Pancreas (tissue), 10 donors: ENCODE measurements around the gene YKT6. TPM values are rescaled to one million over a fixed set of nuclear protein-coding genes. Genes with fewer than 3 reads are reported as not detected.
A peak's percentile ranks its signal among the peaks of the same experiment; 100 is the strongest.

Experiments used
- ATAC-seq, 4 donors: fragments of 200-7000 bp; cut with Tn5 transposase; one replicate each; pipeline versions ENCODE4 v1.8.0 to v1.9.1; 2020; ENCODE audit warnings: mild to moderate bottlenecking in 4 of 4, moderate library complexity in 4 of 4
- DNase-seq, 6 donors: peaks; one replicate each; pipeline ENCODE4 v3.0.0-alpha.2; 2020
- FAIRE-seq: peaks from 2 replicates; lab custom pipeline; 2012; peaks lifted over from hg19 to GRCh38; lab: Jason Lieb, UNC
- H3K27ac ChIP-seq, 4 donors: fragments of 200-600 bp; sonication (generic); 1 replicate in 3 of 4; 2 replicates in 1 of 4; pipeline versions ENCODE4 v1.5.0 to v1.8.0; 2020
- H3K27me3 ChIP-seq, 4 donors: fragments of 200-600 bp; one replicate each; pipeline ENCODE4 v1.8.0; 2021
- H3K36me3 ChIP-seq, 3 donors: fragments of 200-600 bp; sonication (generic) in 1 of 3; one replicate each; pipeline versions ENCODE4 v1.5.0 to v1.8.0; 2020 to 2021
- H3K4me1 ChIP-seq, 3 donors: fragments of 200-600 bp; one replicate each; pipeline ENCODE4 v1.8.0; 2021
- H3K4me3 ChIP-seq, 4 donors: fragments of 200-600 bp; sonication (generic) in 2 of 4; one replicate each; pipeline versions ENCODE4 v1.5.0 to v1.8.0; 2020 to 2021
- H3K9me3 ChIP-seq, 4 donors: fragments of 200-600 bp; one replicate each; pipeline ENCODE4 v1.8.0; 2021
- CTCF ChIP-seq, 4 donors: fragments of 200-600 bp; sonication (generic) in 3 of 4; IDR thresholded peaks; one replicate each; pipeline versions ENCODE4 v1.5.0 to v1.8.0; 2021; ENCODE audit warnings: antibody characterized with exemption in 4 of 4
- WGBS, 2 donors: extraction: QIAGEN DNeasy Blood & Tissue Kit; methylation state at CpG; one replicate each; pipeline ENCODE4 v1.1.7; 2013; 5-methylcytosine and 5-hydroxymethylcytosine counted together
- intact Hi-C, 3 donors: fragments of 100-400 bp; cut with DNase I; formaldehyde crosslinking; loops; one replicate each; pipeline versions ENCODE4 v1.11.1 to v1.14.2; 2022
- polyA plus RNA-seq, 2 donors: library from polyadenylated mRNA; stranded (reverse); fragments of 200-250 nt; gene quantifications; one replicate each; pipeline ENCODE4 v1.2.3, GENCODE V29; 2013
- total RNA-seq, 6 donors: library from RNA; stranded (reverse); fragmentation: NEBNext Ultra II Directional in 4 of 6; extraction: Animal tissue kit (Norgen Biotek cat#: 25700) in 4 of 6; gene quantifications; one replicate each; pipeline versions ENCODE4 v1.2.1 to v1.2.4, GENCODE V29; 2021 to 2023
- donor health status: healthy with polysubstance abuse.
- donor health status: DM: no; HTN: no; CAD: no; lungs with moderate emphysema.
- donor health status: DM: no; HTN: no; CAD: no.
- donor health status: control.
- donor health status: control.
- donor health status: Bipolar disorder and iron deficiency.
- donor health status: DM: yes; HTN: yes; CAD: no.
- donor health status: DM: no; HTN: no; CAD: no.
- donor health status: DM: no; HTN: no; CAD: no.
- donor health status: DM: yes; HTN: yes; CAD: no.

Gene YKT6
- total and polyA plus RNA-seq, 8 donors: 27.7 to 48.7 (median 37.0) TPM

- no peak overlapping the region for H3K4me3 ChIP-seq
- WGBS, 2 donors: 67 to 76% methylated on average over 7 of the region's 7 CpGs
- FAIRE-seq (no peak), DNase-seq (peak in 2 of 6 donors; percentile 11 to 35), ATAC-seq (no peak)
- H3K9me3 ChIP-seq: no peaks in the 10 kb centered on the region
- H3K36me3 ChIP-seq: peaks cover 3 to 46% (median 28%) of the 10 kb centered on the region in 3 donors
- no peak overlapping the region for H3K27ac ChIP-seq
- TF ChIP-seq CTCF (IDR thresholded peaks at IDR 0.05): no peak
- H3K27me3 ChIP-seq: no peaks in the 10 kb centered on the region
- intact Hi-C loops: no loop called here
- H3K4me1 ChIP-seq: no peaks in the 10 kb centered on the region
These were observed 11.9 kb downstream of the YKT6 start for GRCh38 chr7:44212581-44213184.

- Histone ChIP-seq H3K27me3 (no peaks in the 10 kb centered on the region), H3K36me3 (peaks cover 3 to 40% (median 22%) of the 10 kb centered on the region in 3 donors), H3K9me3 (no peaks in the 10 kb centered on the region), H3K4me3 (no peak overlapping the region), H3K4me1 (no peaks in the 10 kb centered on the region), H3K27ac (no peak overlapping the region)
- no peak for FAIRE-seq
- TF ChIP-seq CTCF (IDR thresholded peaks at IDR 0.05): no peak
- 80 to 83% methylated on average over 3 of the region's 3 CpGs for WGBS, 2 donors
- ATAC-seq: no peak
- intact Hi-C loops: no loop called here
- DNase-seq: peak in 2 of 6 donors; percentile 35 to 49
These were observed 12.6 kb downstream of the YKT6 start for GRCh38 chr7:44213206-44213876.

- no peak overlapping the region for H3K4me3 ChIP-seq
These were observed 13.2 kb downstream of the YKT6 start for GRCh38 chr7:44213877-44214388.

GRCh38 chr7:44215531-44215930, 14.8 kb downstream of the YKT6 start:
- no peaks in the 10 kb centered on the region for H3K9me3 ChIP-seq
- DNase-seq (peak in 1 of 6 donors; percentile 34), FAIRE-seq (no peak), ATAC-seq (peak in 1 of 4 donors; percentile 14)
- intact Hi-C loops: no loop called here
- TF ChIP-seq CTCF (IDR thresholded peaks at IDR 0.05): no peak
- no peaks in the 10 kb centered on the region for H3K4me1 ChIP-seq
- H3K27me3 ChIP-seq: no peaks in the 10 kb centered on the region
- H3K4me3 ChIP-seq: no peak overlapping the region
- H3K27ac ChIP-seq: no peak overlapping the region
- peaks cover 3 to 24% (median 14%) of the 10 kb centered on the region in 3 donors for H3K36me3 ChIP-seq
- 61 to 64% methylated on average over 7 of the region's 7 CpGs for WGBS, 2 donors

More at GRCh38 chr7:44213877-44214388, 13.2 kb downstream of the YKT6 start:
- intact Hi-C loops: no loop called here
- TF ChIP-seq CTCF (IDR thresholded peaks at IDR 0.05): no peak
- H3K9me3 ChIP-seq: no peaks in the 10 kb centered on the region
- ATAC-seq: no peak
- FAIRE-seq: no peak
- H3K27me3 ChIP-seq: no peaks in the 10 kb centered on the region
- peak in 1 of 6 donors; percentile 27 for DNase-seq
- H3K27ac ChIP-seq: no peak overlapping the region
- peaks cover 3 to 34% (median 16%) of the 10 kb centered on the region in 3 donors for H3K36me3 ChIP-seq
- H3K4me1 ChIP-seq: no peaks in the 10 kb centered on the region
- WGBS, 2 donors: 85 to 86% methylated on average over 9 of the region's 9 CpGs
